ENCODE results near the gene AP1M2. TPM values are rescaled to one million over a fixed set of nuclear protein-coding genes. Genes with fewer than 3 reads are reported as not detected.
"Not testable (repeated sequence)": the region's sequence is repeated elsewhere in the genome, so short reads cannot be mapped to it uniquely, and the experiment has no call there.

Gene AP1M2
- total and polyA plus RNA-seq, 4 experiments from 2014 or later = not detected

GRCh38 chr19:10543420-10544241 is 43.5 kb downstream of the AP1M2 start, which contains the start of gene ATG4D:
ATG4D (plus strand) TSS chr19:10543904; CDS start chr19:10544091, 187 bp downstream.
- H3K27me3 ChIP-seq (ENCODE audit: insufficient read depth, low read length) = no peaks in the 10 kb centered on the region
- peak within 1 kb of the TSS; percentile 49 to 66 for H3K4me3 ChIP-seq (ENCODE audit: low read length in 2 of 2)
- H3K4me1 ChIP-seq (ENCODE audit: insufficient read depth, low read length) = peaks cover 18% of the 10 kb centered on the region
- peaks cover 5 to 10% of the 10 kb centered on the region in 2 donors for H3K27me3 Mint-ChIP-seq
- peak within 1 kb of the TSS; percentile 89 to 94 (median 91) for H3K4me3 Mint-ChIP-seq
- no peaks in the 10 kb centered on the region for H3K9me3 ChIP-seq (ENCODE audit: control insufficient read depth in 1 of 2, low read length in 2 of 2)
- DNase-seq = peak; percentile 85 to 89 (median 85)
- H3K4me1 Mint-ChIP-seq = peaks cover 9 to 20% (median 14%) of the 10 kb centered on the region in 4 donors
- no peaks in the 10 kb centered on the region for H3K9me3 Mint-ChIP-seq
- CTCF ChIA-PET (ENCODE audit: partially characterized antibody) = interaction anchor here (1.0 to 3.8 kb wide), 12 partner anchors 9 to 156 kb away, joined by 3 to 51 read pairs (median 6); partner anchors contain the start of gene CDKN2D
- peaks cover 3 to 16% of the 10 kb centered on the region in 2 donors for H3K36me3 Mint-ChIP-seq
- H3K27ac Mint-ChIP-seq = peak within 1 kb of the TSS; percentile 83 to 97 (median 91)
- intact Hi-C loops (cut with micrococcal nuclease) = loop anchor here (1.0 to 2.0 kb wide), 3 partner anchors 11 to 39 kb away; no protein-coding TSS in a partner anchor
- peaks cover 15% of the 10 kb centered on the region for H3K36me3 ChIP-seq (ENCODE audit: insufficient read depth, low read length)
- H3K27ac ChIP-seq (ENCODE audit: low read depth, low read length) = peak within 1 kb of the TSS; percentile 86
- POLR2A ChIA-PET (ENCODE audit: partially characterized antibody) = interaction anchor here (0.6 to 6.8 kb wide), 6 partner anchors 10 to 442 kb away, joined by 3 to 69 read pairs (median 4); partner anchors contain the start of genes CDKN2D and KRI1

GRCh38 chr19:10543059-10543419 is 44.1 kb downstream of the AP1M2 start:
- peaks cover 7 to 13% of the 10 kb centered on the region in 2 donors for H3K27me3 Mint-ChIP-seq
- H3K4me1 Mint-ChIP-seq = peaks cover 9 to 20% (median 14%) of the 10 kb centered on the region in 4 donors
- no peak for DNase-seq
- Histone ChIP-seq H3K27ac (ENCODE audit: low read depth, low read length) (peak overlapping the region; percentile 86), H3K4me3 (ENCODE audit: low read length in 2 of 2) (peak overlapping the region in 1 of 2 donors; percentile 66), H3K4me1 (ENCODE audit: insufficient read depth, low read length) (peaks cover 18% of the 10 kb centered on the region), H3K36me3 (ENCODE audit: insufficient read depth, low read length) (peaks cover 10% of the 10 kb centered on the region), H3K9me3 (ENCODE audit: control insufficient read depth in 1 of 2, low read length in 2 of 2) (no peaks in the 10 kb centered on the region), H3K27me3 (ENCODE audit: insufficient read depth, low read length) (no peaks in the 10 kb centered on the region)
- H3K4me3 Mint-ChIP-seq = peak overlapping the region; percentile 77 to 88 (median 84)
- ChIA-PET CTCF (ENCODE audit: partially characterized antibody) (interaction anchor here (1.0 to 3.8 kb wide), 13 partner anchors 10 to 157 kb away, joined by 3 to 51 read pairs (median 5); partner anchors contain the start of gene CDKN2D), POLR2A (ENCODE audit: partially characterized antibody) (interaction anchor here (1.0 to 6.8 kb wide), 5 partner anchors 11 to 60 kb away, joined by 3 to 69 read pairs (median 5); partner anchors contain the start of genes CDKN2D and KRI1)
- peaks cover 0 to 11% of the 10 kb centered on the region in 2 donors for H3K36me3 Mint-ChIP-seq
- intact Hi-C loops (cut with micrococcal nuclease) = loop anchor here (1.0 to 2.0 kb wide), 3 partner anchors 11 to 38 kb away; no protein-coding TSS in a partner anchor
- no peaks in the 10 kb centered on the region for H3K9me3 Mint-ChIP-seq
- peak overlapping the region; percentile 61 to 93 (median 84) for H3K27ac Mint-ChIP-seq

DNA sequence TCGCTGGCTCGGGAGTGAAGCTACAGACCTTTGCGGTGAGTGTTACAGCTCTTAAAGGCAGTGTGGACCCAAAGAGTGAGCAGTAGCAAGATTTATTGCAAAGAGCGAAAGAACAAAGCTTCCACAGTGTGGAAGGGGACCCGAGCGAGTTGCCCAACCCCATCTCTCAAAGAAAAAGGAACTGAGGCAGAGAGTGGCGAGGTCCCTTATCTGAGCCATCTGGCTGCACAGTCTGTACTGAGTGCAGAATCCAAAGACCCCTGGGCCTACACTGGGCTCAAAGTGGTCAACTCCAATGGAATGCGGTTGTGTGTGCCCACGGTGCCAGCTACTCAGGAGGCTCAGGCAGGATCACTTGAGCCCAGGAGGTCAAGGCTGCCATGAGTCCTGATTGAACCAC is 48.1 kb downstream of the AP1M2 start:
- H3K4me3 ChIP-seq (ENCODE audit: low read length in 2 of 2); H3K27me3 ChIP-seq (ENCODE audit: insufficient read depth, low read length); H3K4me1 Mint-ChIP-seq; H3K27ac ChIP-seq (ENCODE audit: low read depth, low read length); H3K4me3 Mint-ChIP-seq; H3K9me3 Mint-ChIP-seq; H3K27ac Mint-ChIP-seq; POLR2A ChIA-PET (ENCODE audit: partially characterized antibody); H3K36me3 ChIP-seq (ENCODE audit: insufficient read depth, low read length); H3K4me1 ChIP-seq (ENCODE audit: insufficient read depth, low read length); H3K36me3 Mint-ChIP-seq; H3K9me3 ChIP-seq (ENCODE audit: control insufficient read depth in 1 of 2, low read length in 2 of 2); intact Hi-C loops (cut with micrococcal nuclease); DNase-seq: not testable (repeated sequence)
- peaks cover 12 to 18% of the 10 kb centered on the region in 2 donors for H3K27me3 Mint-ChIP-seq
- CTCF ChIA-PET (ENCODE audit: partially characterized antibody) = interaction anchor here (1.0 to 1.3 kb wide), 2 partner anchors 27 to 31 kb away, joined by 3 read pairs; no protein-coding TSS in a partner anchor

DNA sequence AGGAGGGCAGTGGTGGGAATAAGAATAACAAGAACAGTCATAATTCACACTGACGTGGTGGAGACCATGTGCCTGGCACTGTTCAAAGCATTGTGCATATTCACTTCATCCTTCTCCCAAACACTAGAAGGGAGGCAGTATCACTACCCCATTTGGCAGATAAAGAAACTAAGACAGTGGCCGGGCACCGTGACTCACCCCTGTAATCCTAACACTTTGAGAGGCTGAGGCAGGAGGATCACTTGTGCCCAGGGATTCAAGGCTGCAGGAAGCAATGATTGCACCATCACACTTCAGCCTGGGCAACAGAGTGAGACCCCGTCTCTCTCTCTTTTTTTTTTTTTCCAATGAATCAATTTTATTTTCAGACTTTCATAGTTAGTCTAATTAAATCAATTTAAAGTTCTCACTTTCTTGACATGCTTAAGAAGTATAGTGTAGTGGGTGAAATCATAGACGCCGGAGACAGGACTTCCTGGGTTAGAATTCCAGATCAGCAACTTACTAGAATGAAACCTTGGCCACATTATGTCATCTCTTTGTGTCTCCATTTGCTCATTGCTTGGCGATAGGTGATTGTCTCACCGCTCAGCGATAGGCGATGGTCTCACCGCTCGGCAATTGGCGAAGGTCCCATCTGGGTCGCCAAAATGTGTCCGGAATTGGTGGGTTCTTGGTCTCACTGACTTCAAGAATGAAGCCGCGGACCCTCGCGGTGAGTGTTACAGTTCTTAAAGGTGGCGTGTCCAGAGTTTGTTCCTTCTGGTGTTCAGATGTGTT is 48.7 kb downstream of the AP1M2 start:
- Histone ChIP-seq H3K27ac (ENCODE audit: low read depth, low read length) (no peak overlapping the region), H3K36me3 (ENCODE audit: insufficient read depth, low read length) (no peaks in the 10 kb centered on the region), H3K4me1 (ENCODE audit: insufficient read depth, low read length) (peaks cover 5% of the 10 kb centered on the region), H3K9me3 (ENCODE audit: control insufficient read depth in 1 of 2, low read length in 2 of 2) (no peaks in the 10 kb centered on the region), H3K4me3 (ENCODE audit: low read length in 2 of 2) (no peak overlapping the region), H3K27me3 (ENCODE audit: insufficient read depth, low read length) (no peaks in the 10 kb centered on the region)
- DNase-seq = no peak
- Mint-ChIP-seq H3K36me3 (no peaks in the 10 kb centered on the region), H3K4me1 (peaks cover 2 to 7% (median 5%) of the 10 kb centered on the region in 4 donors), H3K4me3 (no peak overlapping the region), H3K27me3 (peaks cover 14 to 18% of the 10 kb centered on the region in 2 donors), H3K9me3 (no peaks in the 10 kb centered on the region), H3K27ac (no peak overlapping the region)
- POLR2A ChIA-PET (ENCODE audit: partially characterized antibody) = no interaction called here
- intact Hi-C loops (cut with micrococcal nuclease) = no loop called here
- CTCF ChIA-PET (ENCODE audit: partially characterized antibody) = interaction anchor here (0.6 to 1.4 kb wide), 9 partner anchors 15 to 164 kb away, joined by 3 to 4 read pairs (median 3); partner anchors contain the start of gene CDC37

DNA sequence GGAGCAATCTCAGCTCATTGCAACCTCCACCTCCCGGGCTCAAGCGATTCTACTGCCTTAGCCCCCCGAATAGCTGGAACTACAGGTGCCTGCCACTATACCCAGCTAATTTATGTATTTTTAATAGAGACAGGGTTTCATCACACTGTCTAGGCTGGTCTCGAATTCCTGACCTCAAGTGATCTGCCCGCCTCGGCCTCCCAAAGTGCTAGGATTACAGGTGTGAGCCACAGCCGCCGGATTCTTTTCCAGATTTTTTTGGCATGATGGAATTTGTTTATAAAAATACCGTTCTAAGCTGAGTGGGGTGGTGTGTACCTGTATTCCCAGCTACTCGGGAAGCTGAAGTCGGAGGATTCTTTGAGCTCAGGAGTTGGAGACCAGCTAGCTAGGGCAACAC is 49.4 kb downstream of the AP1M2 start:
- Mint-ChIP-seq H3K9me3 (no peaks in the 10 kb centered on the region), H3K27me3 (peaks cover 14 to 18% of the 10 kb centered on the region in 2 donors), H3K36me3 (no peaks in the 10 kb centered on the region), H3K27ac (no peak overlapping the region), H3K4me1 (no peaks in the 10 kb centered on the region), H3K4me3 (no peak overlapping the region)
- H3K27me3 ChIP-seq (ENCODE audit: insufficient read depth, low read length) = no peaks in the 10 kb centered on the region
- H3K4me1 ChIP-seq (ENCODE audit: insufficient read depth, low read length) = no peaks in the 10 kb centered on the region
- H3K36me3 ChIP-seq (ENCODE audit: insufficient read depth, low read length) = no peaks in the 10 kb centered on the region
- CTCF ChIA-PET (ENCODE audit: partially characterized antibody) = interaction anchor here (0.6 to 1.4 kb wide), 7 partner anchors 16 to 165 kb away, joined by 3 to 4 read pairs (median 3); partner anchors contain the start of gene CDC37
- H3K27ac ChIP-seq (ENCODE audit: low read depth, low read length) = no peak overlapping the region
- no peaks in the 10 kb centered on the region for H3K9me3 ChIP-seq (ENCODE audit: control insufficient read depth in 1 of 2, low read length in 2 of 2)
- intact Hi-C loops (cut with micrococcal nuclease) = no loop called here
- no peak overlapping the region for H3K4me3 ChIP-seq (ENCODE audit: low read length in 2 of 2)
- DNase-seq = no peak
- POLR2A ChIA-PET (ENCODE audit: partially characterized antibody) = no interaction called here

- Mint-ChIP-seq H3K36me3 (peaks cover 0 to 3% of the 10 kb centered on the region in 2 donors), H3K4me1 (no peaks in the 10 kb centered on the region), H3K4me3 (no peak overlapping the region), H3K27me3 (peaks cover 14 to 18% of the 10 kb centered on the region in 2 donors), H3K27ac (no peak overlapping the region), H3K9me3 (no peaks in the 10 kb centered on the region)
- Histone ChIP-seq H3K4me1 (ENCODE audit: insufficient read depth, low read length) (no peaks in the 10 kb centered on the region), H3K36me3 (ENCODE audit: insufficient read depth, low read length) (no peaks in the 10 kb centered on the region), H3K9me3 (ENCODE audit: control insufficient read depth in 1 of 2, low read length in 2 of 2) (no peaks in the 10 kb centered on the region), H3K27ac (ENCODE audit: low read depth, low read length) (no peak overlapping the region), H3K27me3 (ENCODE audit: insufficient read depth, low read length) (no peaks in the 10 kb centered on the region), H3K4me3 (ENCODE audit: low read length in 2 of 2) (no peak overlapping the region)
- intact Hi-C loops (cut with micrococcal nuclease) = no loop called here
- ChIA-PET CTCF (ENCODE audit: partially characterized antibody) (interaction anchor here (1.3 to 1.8 kb wide), 4 partner anchors 43 to 115 kb away, joined by 3 to 6 read pairs (median 4); no protein-coding TSS in a partner anchor), POLR2A (ENCODE audit: partially characterized antibody) (no interaction called here)
- no peak for DNase-seq
Measured at GRCh38 chr19:10535613-10536012, 51.5 kb downstream of the AP1M2 start.
